Thoracic aorta (tissue), 2 donors: ENCODE data around the gene OLA1. TPM values are rescaled to one million over a fixed set of nuclear protein-coding genes. Genes with fewer than 3 reads are reported as not detected.
A peak's percentile ranks its signal among the peaks of the same experiment; 100 is the strongest.

Experiments used
- ATAC-seq: fragments of 150-250 bp; one replicate; pipeline ENCODE4 v1.8.0; 2017; ENCODE audit warnings: low read depth; ENCODE audit not compliant: insufficient number of reproducible peaks, low FRiP score
- DNase-seq: peaks from one replicate; pipeline ENCODE4 v3.0.0-alpha.2; 2020; ENCODE audit warnings: low spot score
- H3K27ac ChIP-seq, 2 donors: fragments of 200-600 bp; sonication (generic); 1 replicate in 1 of 2; 2 replicates in 1 of 2; pipeline ENCODE4 v1.5.1; 2016; ENCODE audit warnings: mild to moderate bottlenecking in 2 of 2, moderate library complexity in 2 of 2
- H3K27me3 ChIP-seq: fragments of 200-600 bp; sonication (generic); replicated peaks from 2 replicates; pipeline ENCODE4 v1.6.0; 2016; ENCODE audit warnings: mild to moderate bottlenecking; ENCODE audit not compliant: insufficient read depth
- H3K36me3 ChIP-seq: fragments of 200-600 bp; sonication (generic); one replicate; pipeline ENCODE4 v1.5.1; 2016
- H3K4me1 ChIP-seq, 2 donors: fragments of 200-600 bp; sonication (generic); 1 replicate in 1 of 2; 2 replicates in 1 of 2; pipeline versions ENCODE4 v1.5.1 to v1.6.0; 2016; ENCODE audit warnings: low read depth in 2 of 2, mild to moderate bottlenecking in 1 of 2; ENCODE audit not compliant: control insufficient read depth in 1 of 2
- H3K4me3 ChIP-seq: fragments of 200-600 bp; sonication (generic); 2 replicates; pipeline ENCODE4 v1.5.1; 2016; ENCODE audit warnings: mild to moderate bottlenecking
- H3K9me3 ChIP-seq: fragments of 200-600 bp; sonication (generic); 2 replicates; pipeline ENCODE4 v1.5.1; 2016
- CTCF ChIP-seq: fragments of 200-600 bp; sonication (generic); IDR thresholded peaks from one replicate; pipeline ENCODE4 v1.5.1; 2019; ENCODE audit warnings: antibody characterized with exemption
- total RNA-seq, 2 donors: library from RNA; depleted of rRNA; stranded (reverse); fragments of >200 nt; gene quantifications; one replicate each; pipeline versions ENCODE4 v1.1.0 to v1.2.3, GENCODE V29; 2016

OLA1 gene
- total RNA-seq, 2 donors from 2014 or later = 15.2 to 48.0 TPM

- Histone ChIP-seq H3K4me3 (no peak overlapping the region), H3K27me3 (no peaks in the 10 kb centered on the region), H3K27ac (no peak overlapping the region), H3K9me3 (no peaks in the 10 kb centered on the region), H3K36me3 (no peaks in the 10 kb centered on the region), H3K4me1 (peaks cover 14 to 33% of the 10 kb centered on the region in 2 donors)
- DNase-seq = no peak
- no peak for ATAC-seq
- no peak for TF ChIP-seq CTCF
Observed at GRCh38 chr2:174027956-174028355, 220.4 kb downstream of the OLA1 start.

- TF ChIP-seq CTCF = no peak
- Histone ChIP-seq H3K27ac (no peak overlapping the region), H3K36me3 (no peaks in the 10 kb centered on the region), H3K27me3 (no peaks in the 10 kb centered on the region), H3K4me1 (peaks cover 14 to 38% of the 10 kb centered on the region in 2 donors), H3K4me3 (no peak overlapping the region), H3K9me3 (no peaks in the 10 kb centered on the region)
- DNase-seq = no peak
- ATAC-seq = no peak
Observed at GRCh38 chr2:174026122-174026845, 222.0 kb downstream of the OLA1 start.

- Histone ChIP-seq H3K27me3 (no peaks in the 10 kb centered on the region), H3K9me3 (no peaks in the 10 kb centered on the region), H3K4me3 (peak overlapping the region; percentile 35), H3K4me1 (peaks cover 14 to 38% of the 10 kb centered on the region in 2 donors), H3K36me3 (no peaks in the 10 kb centered on the region), H3K27ac (peak overlapping the region; percentile 30 to 67)
- TF ChIP-seq CTCF = no peak
- ATAC-seq (peak; percentile 48), DNase-seq (no peak)
Observed at GRCh38 chr2:174025271-174026121, 222.8 kb downstream of the OLA1 start.

- TF ChIP-seq CTCF = no peak
- Histone ChIP-seq H3K9me3 (no peaks in the 10 kb centered on the region), H3K27me3 (no peaks in the 10 kb centered on the region), H3K36me3 (no peaks in the 10 kb centered on the region), H3K27ac (peak overlapping the region; percentile 7 to 67), H3K4me1 (peaks cover 14 to 38% of the 10 kb centered on the region in 2 donors), H3K4me3 (peak overlapping the region; percentile 35)
- ATAC-seq (no peak), DNase-seq (no peak)
Observed at GRCh38 chr2:174024524-174025270, 223.6 kb downstream of the OLA1 start.
